Left ventricle myocardium inferior (tissue), 1 donor: ENCODE measurements around the gene ALPK1. TPM values are rescaled to one million over a fixed set of nuclear protein-coding genes. Genes with fewer than 3 reads are reported as not detected.

ENCODE experiments used
- DNase-seq: peaks from one replicate; pipeline ENCODE4 v3.0.0-alpha.2; 2020
- H3K27ac ChIP-seq: fragments of 200-600 bp; replicated peaks from 2 replicates; pipeline ENCODE4 v1.8.0; 2021
- H3K27me3 ChIP-seq: fragments of 200-600 bp; 2 replicates; pipeline ENCODE4 v1.8.0; 2021; ENCODE audit warnings: low read depth
- H3K36me3 ChIP-seq: fragments of 200-600 bp; 2 replicates; pipeline ENCODE4 v1.8.0; 2021
- H3K4me1 ChIP-seq: fragments of 200-600 bp; 2 replicates; pipeline ENCODE4 v1.8.0; 2021
- H3K4me3 ChIP-seq: fragments of 200-600 bp; 2 replicates; pipeline ENCODE4 v1.8.0; 2021; ENCODE audit warnings: mild to moderate bottlenecking, moderate library complexity
- H3K9me3 ChIP-seq: fragments of 200-600 bp; replicated peaks from 2 replicates; pipeline ENCODE4 v1.8.0; 2021
- intact Hi-C: fragments of 100-400 bp; cut with micrococcal nuclease; formaldehyde crosslinking; loops from one replicate; pipeline ENCODE4 v1.11.0; 2022
- total RNA-seq: library from RNA; stranded (reverse); fragmentation: NEBNext Ultra II Directional; extraction: Animal tissue kit (Norgen Biotek cat#: 25700); gene quantifications from one replicate; pipeline ENCODE4 v1.2.1, GENCODE V29; 2021
- TF ChIP-seq, protein P1 (sequence below): fragments of 200-600 bp; IDR thresholded peaks from 2 replicates; pipeline ENCODE4 v1.8.0; 2021; ENCODE audit warnings: antibody characterized with exemption, mild to moderate bottlenecking, borderline replicate concordance
- donor health status: DM: no; HTN: yes; CAD: no; lungs with severe emphysema.

The ALPK1 gene
- total RNA-seq, 1 donor from 2014 or later: 3.1 TPM

GRCh38 chr4:112377171-112377570 is 80.0 kb downstream of the ALPK1 start:
- Histone ChIP-seq H3K4me1 (no peaks in the 10 kb centered on the region), H3K27ac (no peak overlapping the region), H3K4me3 (no peak overlapping the region), H3K9me3 (peaks cover 8% of the 10 kb centered on the region), H3K36me3 (peaks cover 17% of the 10 kb centered on the region), H3K27me3 (peaks cover 12% of the 10 kb centered on the region)
- intact Hi-C loops: no loop called here
- DNase-seq: no peak
- TF ChIP-seq, protein P1, sequence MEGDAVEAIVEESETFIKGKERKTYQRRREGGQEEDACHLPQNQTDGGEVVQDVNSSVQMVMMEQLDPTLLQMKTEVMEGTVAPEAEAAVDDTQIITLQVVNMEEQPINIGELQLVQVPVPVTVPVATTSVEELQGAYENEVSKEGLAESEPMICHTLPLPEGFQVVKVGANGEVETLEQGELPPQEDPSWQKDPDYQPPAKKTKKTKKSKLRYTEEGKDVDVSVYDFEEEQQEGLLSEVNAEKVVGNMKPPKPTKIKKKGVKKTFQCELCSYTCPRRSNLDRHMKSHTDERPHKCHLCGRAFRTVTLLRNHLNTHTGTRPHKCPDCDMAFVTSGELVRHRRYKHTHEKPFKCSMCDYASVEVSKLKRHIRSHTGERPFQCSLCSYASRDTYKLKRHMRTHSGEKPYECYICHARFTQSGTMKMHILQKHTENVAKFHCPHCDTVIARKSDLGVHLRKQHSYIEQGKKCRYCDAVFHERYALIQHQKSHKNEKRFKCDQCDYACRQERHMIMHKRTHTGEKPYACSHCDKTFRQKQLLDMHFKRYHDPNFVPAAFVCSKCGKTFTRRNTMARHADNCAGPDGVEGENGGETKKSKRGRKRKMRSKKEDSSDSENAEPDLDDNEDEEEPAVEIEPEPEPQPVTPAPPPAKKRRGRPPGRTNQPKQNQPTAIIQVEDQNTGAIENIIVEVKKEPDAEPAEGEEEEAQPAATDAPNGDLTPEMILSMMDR: no peak

DNA sequence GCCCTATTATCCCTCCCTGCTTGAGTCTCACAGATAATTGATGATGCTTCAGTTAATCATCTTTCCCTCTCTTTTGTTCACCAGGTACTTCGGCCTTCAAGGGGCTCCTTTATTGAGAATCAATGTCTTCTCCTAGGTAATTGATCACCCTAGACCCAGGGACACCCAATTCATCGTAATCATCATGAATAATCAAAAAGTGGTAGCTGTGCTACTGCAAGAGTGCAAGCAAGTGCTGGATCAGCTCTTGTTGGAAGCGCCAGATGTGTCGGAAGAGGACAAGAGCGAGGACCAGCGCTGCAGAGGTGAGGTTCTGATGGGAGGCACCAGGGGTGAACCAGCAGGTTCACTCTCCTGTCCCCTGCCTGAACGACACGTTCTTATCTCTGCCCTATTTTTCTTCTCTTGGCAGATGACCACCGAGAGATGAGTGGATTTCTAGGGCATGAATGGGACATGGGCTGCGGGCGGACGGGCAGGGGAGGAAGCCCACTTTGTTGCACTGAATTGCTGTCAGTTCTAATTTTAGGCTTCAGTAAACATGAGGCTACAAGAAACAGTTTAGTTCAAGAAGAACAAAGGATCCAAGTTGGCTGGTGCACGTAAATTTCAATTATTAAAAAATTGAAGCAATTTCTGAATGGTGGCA is 80.5 kb downstream of the ALPK1 start:
- TF ChIP-seq, protein P1: no peak
- Histone ChIP-seq H3K4me3 (no peak overlapping the region), H3K27ac (no peak overlapping the region), H3K36me3 (peaks cover 22% of the 10 kb centered on the region), H3K4me1 (no peaks in the 10 kb centered on the region), H3K27me3 (peaks cover 12% of the 10 kb centered on the region), H3K9me3 (peaks cover 8% of the 10 kb centered on the region)
- no peak for DNase-seq
- intact Hi-C loops: no loop called here

GRCh38 chr4:112378243-112378620 is 81.1 kb downstream of the ALPK1 start:
- Histone ChIP-seq H3K36me3 (peaks cover 22% of the 10 kb centered on the region), H3K27me3 (peaks cover 12% of the 10 kb centered on the region), H3K4me3 (no peak overlapping the region), H3K27ac (no peak overlapping the region), H3K9me3 (peaks cover 8% of the 10 kb centered on the region), H3K4me1 (no peaks in the 10 kb centered on the region)
- TF ChIP-seq, protein P1: no peak
- no peak for DNase-seq
- intact Hi-C loops: no loop called here

- no peak for DNase-seq
- TF ChIP-seq, protein P1: no peak
- Histone ChIP-seq H3K36me3 (peaks cover 28% of the 10 kb centered on the region), H3K4me1 (no peaks in the 10 kb centered on the region), H3K9me3 (peaks cover 8% of the 10 kb centered on the region), H3K27ac (no peak overlapping the region), H3K27me3 (peaks cover 12% of the 10 kb centered on the region), H3K4me3 (no peak overlapping the region)
- intact Hi-C loops: no loop called here
These were observed 81.7 kb downstream of the ALPK1 start for GRCh38 chr4:112378858-112379257.

DNA sequence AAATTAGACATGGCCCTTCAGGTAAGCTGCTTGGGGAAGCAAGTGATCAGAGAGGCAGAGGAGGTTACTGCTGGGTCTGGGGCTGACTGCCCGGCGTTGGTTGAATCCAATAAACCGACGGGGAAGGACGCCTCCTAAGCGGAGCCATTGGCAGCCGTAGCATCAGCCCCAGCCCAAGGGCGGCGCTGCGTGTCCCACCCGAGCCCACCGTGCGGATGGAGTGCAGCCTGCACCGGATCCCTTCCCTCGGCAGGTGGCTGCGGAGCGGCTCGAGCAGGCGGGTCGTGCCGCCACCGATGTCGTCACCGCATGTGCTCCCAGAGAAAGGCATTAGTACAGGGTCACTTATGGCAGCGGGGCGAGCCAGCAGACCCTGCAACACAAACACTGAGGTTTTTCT is 82.1 kb downstream of the ALPK1 start:
- TF ChIP-seq, protein P1: no peak
- Histone ChIP-seq H3K27ac (no peak overlapping the region), H3K27me3 (peaks cover 12% of the 10 kb centered on the region), H3K9me3 (peaks cover 5% of the 10 kb centered on the region), H3K36me3 (peaks cover 33% of the 10 kb centered on the region), H3K4me3 (peak overlapping the region; percentile 29), H3K4me1 (no peaks in the 10 kb centered on the region)
- DNase-seq: no peak
- intact Hi-C loops: no loop called here
